ENCODE results near the gene AKAP7.

DNA sequence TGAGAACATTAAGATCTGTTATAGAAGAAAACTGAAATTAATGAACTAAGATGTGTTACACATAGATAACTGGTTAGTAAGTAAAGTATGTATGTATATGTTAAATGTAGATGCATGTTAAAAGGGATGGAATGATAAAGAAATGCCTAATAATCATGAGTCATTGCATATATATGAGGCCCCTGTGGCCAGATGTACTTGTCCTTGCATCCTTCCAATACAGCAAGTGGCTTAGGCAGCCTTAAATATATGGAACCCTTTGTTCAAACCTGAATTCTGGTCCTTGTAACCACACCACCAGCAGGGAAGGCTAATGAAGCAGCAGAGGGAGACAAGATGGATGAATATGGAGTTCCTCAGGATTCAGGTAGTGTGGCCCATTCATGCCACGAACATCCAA, 9.8 kb upstream of the AKAP7 start:
- no peak for TF ChIP-seq EZH2phosphoT487 (conservative IDR thresholded peaks at IDR 0.05; ENCODE audit: low read length)
- TF ChIP-seq, protein P1, sequence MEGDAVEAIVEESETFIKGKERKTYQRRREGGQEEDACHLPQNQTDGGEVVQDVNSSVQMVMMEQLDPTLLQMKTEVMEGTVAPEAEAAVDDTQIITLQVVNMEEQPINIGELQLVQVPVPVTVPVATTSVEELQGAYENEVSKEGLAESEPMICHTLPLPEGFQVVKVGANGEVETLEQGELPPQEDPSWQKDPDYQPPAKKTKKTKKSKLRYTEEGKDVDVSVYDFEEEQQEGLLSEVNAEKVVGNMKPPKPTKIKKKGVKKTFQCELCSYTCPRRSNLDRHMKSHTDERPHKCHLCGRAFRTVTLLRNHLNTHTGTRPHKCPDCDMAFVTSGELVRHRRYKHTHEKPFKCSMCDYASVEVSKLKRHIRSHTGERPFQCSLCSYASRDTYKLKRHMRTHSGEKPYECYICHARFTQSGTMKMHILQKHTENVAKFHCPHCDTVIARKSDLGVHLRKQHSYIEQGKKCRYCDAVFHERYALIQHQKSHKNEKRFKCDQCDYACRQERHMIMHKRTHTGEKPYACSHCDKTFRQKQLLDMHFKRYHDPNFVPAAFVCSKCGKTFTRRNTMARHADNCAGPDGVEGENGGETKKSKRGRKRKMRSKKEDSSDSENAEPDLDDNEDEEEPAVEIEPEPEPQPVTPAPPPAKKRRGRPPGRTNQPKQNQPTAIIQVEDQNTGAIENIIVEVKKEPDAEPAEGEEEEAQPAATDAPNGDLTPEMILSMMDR (IDR thresholded peaks at IDR 0.05; ENCODE audit: insufficient read depth, low read length, poor library complexity, severe bottlenecking): no peak

All from SU-DHL-6 (cell line).